ENCODE results near the gene CFAP100.

Gene CFAP100

GRCh38 chr3:126355777-126356372 is 38.8 kb upstream of the CFAP100 start:
- peak; percentile 65 for TF ChIP-seq EGR1 (IDR thresholded peaks at IDR 0.05)
- peak; percentile 93 for TF ChIP-seq ZBTB7A (IDR thresholded peaks at IDR 0.05; ENCODE audit: low read depth)
- TF ChIP-seq, protein P1, sequence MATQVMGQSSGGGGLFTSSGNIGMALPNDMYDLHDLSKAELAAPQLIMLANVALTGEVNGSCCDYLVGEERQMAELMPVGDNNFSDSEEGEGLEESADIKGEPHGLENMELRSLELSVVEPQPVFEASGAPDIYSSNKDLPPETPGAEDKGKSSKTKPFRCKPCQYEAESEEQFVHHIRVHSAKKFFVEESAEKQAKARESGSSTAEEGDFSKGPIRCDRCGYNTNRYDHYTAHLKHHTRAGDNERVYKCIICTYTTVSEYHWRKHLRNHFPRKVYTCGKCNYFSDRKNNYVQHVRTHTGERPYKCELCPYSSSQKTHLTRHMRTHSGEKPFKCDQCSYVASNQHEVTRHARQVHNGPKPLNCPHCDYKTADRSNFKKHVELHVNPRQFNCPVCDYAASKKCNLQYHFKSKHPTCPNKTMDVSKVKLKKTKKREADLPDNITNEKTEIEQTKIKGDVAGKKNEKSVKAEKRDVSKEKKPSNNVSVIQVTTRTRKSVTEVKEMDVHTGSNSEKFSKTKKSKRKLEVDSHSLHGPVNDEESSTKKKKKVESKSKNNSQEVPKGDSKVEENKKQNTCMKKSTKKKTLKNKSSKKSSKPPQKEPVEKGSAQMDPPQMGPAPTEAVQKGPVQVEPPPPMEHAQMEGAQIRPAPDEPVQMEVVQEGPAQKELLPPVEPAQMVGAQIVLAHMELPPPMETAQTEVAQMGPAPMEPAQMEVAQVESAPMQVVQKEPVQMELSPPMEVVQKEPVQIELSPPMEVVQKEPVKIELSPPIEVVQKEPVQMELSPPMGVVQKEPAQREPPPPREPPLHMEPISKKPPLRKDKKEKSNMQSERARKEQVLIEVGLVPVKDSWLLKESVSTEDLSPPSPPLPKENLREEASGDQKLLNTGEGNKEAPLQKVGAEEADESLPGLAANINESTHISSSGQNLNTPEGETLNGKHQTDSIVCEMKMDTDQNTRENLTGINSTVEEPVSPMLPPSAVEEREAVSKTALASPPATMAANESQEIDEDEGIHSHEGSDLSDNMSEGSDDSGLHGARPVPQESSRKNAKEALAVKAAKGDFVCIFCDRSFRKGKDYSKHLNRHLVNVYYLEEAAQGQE (IDR thresholded peaks at IDR 0.05; ENCODE audit: low read depth): no peak
- peak; percentile 29; the same call in 1 of the 2 replicates for TF ChIP-seq NFIC (IDR thresholded peaks at IDR 0.05)
- TF ChIP-seq TAF1 (IDR thresholded peaks at IDR 0.05; ENCODE audit: low read depth): no peak
- TF ChIP-seq TCF12 (IDR thresholded peaks at IDR 0.05; ENCODE audit: low read depth): peak; percentile 62
- no peak for TF ChIP-seq CEBPB (IDR thresholded peaks at IDR 0.05)
- peak; percentile 81 for TF ChIP-seq MAX (IDR thresholded peaks at IDR 0.05)
- TF ChIP-seq, protein P2, sequence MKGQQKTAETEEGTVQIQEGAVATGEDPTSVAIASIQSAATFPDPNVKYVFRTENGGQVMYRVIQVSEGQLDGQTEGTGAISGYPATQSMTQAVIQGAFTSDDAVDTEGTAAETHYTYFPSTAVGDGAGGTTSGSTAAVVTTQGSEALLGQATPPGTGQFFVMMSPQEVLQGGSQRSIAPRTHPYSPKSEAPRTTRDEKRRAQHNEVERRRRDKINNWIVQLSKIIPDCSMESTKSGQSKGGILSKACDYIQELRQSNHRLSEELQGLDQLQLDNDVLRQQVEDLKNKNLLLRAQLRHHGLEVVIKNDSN (IDR thresholded peaks at IDR 0.05): peak; percentile 78

DNA sequence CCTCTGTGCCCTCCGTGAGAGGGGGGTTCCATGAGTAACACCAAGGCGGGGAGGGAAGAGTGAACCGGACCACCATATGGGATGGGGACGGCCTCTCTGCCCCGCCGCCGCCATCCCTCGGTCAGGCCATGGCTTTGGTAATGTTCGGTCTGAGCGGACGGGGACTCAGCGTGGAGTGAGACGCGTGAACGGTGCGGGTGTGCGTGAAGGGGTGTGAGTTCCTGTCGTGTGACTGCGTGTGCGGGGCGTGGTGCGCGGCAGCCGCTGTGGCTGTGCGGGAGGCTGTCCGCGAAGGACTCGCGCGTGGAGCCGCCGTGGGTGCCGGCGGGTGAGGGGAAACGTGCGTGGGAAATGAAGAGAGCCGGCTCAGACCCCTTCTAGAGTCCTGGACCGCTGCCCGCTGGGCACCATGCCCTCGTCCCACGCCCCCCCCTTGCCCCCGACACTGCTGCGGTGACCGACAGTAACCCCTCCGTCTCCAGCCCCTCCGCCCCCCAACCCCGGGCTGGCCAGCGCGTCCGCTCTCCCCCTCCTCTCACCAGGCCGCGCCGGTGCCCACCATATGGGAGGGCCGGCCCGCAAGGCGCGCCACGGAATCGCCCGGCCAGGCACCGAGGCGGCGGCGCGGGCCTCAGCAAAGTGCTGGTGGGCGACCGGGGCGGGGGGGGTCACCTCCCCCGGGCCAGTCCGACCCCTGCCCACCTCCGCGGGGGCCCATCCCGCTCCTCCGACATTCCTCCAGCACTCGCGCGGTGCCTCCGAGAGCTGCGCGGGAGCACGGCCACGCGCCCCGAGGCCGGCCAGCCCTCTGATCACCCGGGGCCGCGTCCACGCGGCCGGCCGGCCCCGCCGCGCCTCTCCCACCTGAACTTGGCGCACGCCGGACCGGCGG is 38.1 kb upstream of the CFAP100 start:
- TF ChIP-seq MAX (IDR thresholded peaks at IDR 0.05) (peak; percentile 50), TEAD4 (IDR thresholded peaks at IDR 0.05) (no peak), CREB1 (IDR thresholded peaks at IDR 0.05; ENCODE audit: low read depth) (no peak)
- TF ChIP-seq, protein P2 (IDR thresholded peaks at IDR 0.05): no peak

DNA sequence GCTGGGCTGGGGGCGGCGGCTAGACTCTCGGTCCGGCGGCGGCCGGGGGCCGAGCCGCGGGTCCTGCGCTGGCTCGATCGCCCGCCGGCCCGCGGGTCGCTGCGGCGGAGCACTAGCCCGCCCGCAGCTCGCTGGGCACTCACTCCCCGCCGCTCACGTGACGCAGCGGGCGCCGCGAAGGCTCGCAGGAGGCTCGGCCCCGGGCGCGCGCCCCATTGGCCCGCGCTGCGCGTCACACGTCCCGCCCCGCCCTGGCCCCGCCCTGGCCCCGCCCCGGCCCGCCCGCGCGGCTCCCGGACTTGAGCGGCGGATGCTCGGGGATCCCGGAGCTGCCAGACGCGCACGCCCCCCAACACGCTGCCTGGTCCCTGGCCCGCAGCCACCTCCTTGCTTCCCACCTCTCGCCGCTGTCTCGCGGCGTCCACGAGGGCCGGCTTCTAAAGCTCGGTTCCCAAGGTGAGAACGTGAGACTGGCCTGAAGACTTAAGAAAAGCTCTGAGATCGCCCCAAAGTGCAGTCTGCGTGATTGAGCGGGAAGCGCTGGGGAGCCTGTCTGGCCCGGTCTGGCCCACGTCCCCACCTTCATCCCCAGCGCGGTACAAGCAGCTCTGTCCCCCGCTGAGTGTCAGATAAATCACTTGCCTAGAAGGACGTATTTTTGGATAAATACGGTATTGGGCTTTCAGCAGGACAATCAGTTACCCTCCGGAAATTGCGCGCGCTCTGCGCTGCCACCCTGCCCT is 37.2 kb upstream of the CFAP100 start, which contains the start of gene KLF15:
TSS of gene KLF15 (minus strand) at position 114 of the 743 bp plus-strand sequence. CDS start 4,486 bp downstream, outside the sequence.
- TF ChIP-seq MAX (IDR thresholded peaks at IDR 0.05) (no peak), TEAD4 (IDR thresholded peaks at IDR 0.05) (no peak), FOXM1 (IDR thresholded peaks at IDR 0.05; ENCODE audit: borderline replicate concordance, low read depth) (no peak), NFIC (IDR thresholded peaks at IDR 0.05) (no peak), CEBPB (IDR thresholded peaks at IDR 0.05) (no peak), YY1 (IDR thresholded peaks at IDR 0.05; ENCODE audit: low read depth) (no peak), RAD21 (IDR thresholded peaks at IDR 0.05; ENCODE audit: low read depth) (no peak)
- TF ChIP-seq, protein P2 (IDR thresholded peaks at IDR 0.05): peak; percentile 92

- TF ChIP-seq EP300 (IDR thresholded peaks at IDR 0.05; ENCODE audit: borderline replicate concordance) (no peak), MAX (IDR thresholded peaks at IDR 0.05) (peak; percentile 78), TAF1 (IDR thresholded peaks at IDR 0.05; ENCODE audit: low read depth) (no peak), EGR1 (IDR thresholded peaks at IDR 0.05) (no peak)
- TF ChIP-seq, protein P2 (IDR thresholded peaks at IDR 0.05): peak; percentile 61
These were observed 36.5 kb upstream of the CFAP100 start for GRCh38 chr3:126358038-126358815.

DNA sequence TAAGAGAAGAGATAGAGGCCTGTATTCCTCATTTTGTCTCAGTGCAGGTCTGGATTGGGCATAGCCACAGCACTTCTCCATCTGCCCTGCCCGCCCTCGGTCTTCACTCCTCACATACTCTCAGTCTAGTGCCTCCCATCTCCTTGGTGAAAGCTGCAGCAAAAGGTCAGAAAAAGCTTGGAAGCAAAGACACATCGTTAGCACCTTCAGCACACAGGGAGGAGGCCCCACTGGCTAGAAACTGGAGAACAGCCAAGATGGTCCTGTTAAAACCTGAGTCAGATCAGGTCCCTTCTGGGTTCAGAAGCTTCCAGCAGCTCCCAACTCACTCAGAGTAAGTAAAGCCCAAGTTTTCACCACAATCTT is 35.9 kb upstream of the CFAP100 start:
- TF ChIP-seq MAX (IDR thresholded peaks at IDR 0.05) (no peak), TAF1 (IDR thresholded peaks at IDR 0.05; ENCODE audit: low read depth) (no peak), TEAD4 (IDR thresholded peaks at IDR 0.05) (no peak), NFIC (IDR thresholded peaks at IDR 0.05) (no peak), CEBPB (IDR thresholded peaks at IDR 0.05) (no peak), EGR1 (IDR thresholded peaks at IDR 0.05) (no peak), YY1 (IDR thresholded peaks at IDR 0.05; ENCODE audit: low read depth) (no peak), RAD21 (IDR thresholded peaks at IDR 0.05; ENCODE audit: low read depth) (no peak), TCF12 (IDR thresholded peaks at IDR 0.05; ENCODE audit: low read depth) (no peak), CREB1 (IDR thresholded peaks at IDR 0.05; ENCODE audit: low read depth) (no peak), FOXM1 (IDR thresholded peaks at IDR 0.05; ENCODE audit: borderline replicate concordance, low read depth) (no peak), EP300 (IDR thresholded peaks at IDR 0.05; ENCODE audit: borderline replicate concordance) (no peak), ZBTB7A (IDR thresholded peaks at IDR 0.05; ENCODE audit: low read depth) (no peak)
- TF ChIP-seq, protein P1 (IDR thresholded peaks at IDR 0.05; ENCODE audit: low read depth): no peak
- TF ChIP-seq, protein P2 (IDR thresholded peaks at IDR 0.05): no peak

All from Ishikawa (cell line).